HepG2 (cell line): ENCODE measurements around the gene LTB4R2. TPM values are rescaled to one million over a fixed set of nuclear protein-coding genes. Genes with fewer than 3 reads are reported as not detected.
A peak's percentile ranks its signal among the peaks of the same experiment; 100 is the strongest.

Source experiments
- BHLHE40 ChIP-seq: IDR thresholded peaks from 2 replicates; pipeline ENCODE4 v1.6.1; 2011; ENCODE audit warnings: low read length, improper control_type of control experiment
- CBX5 ChIP-seq: sonication (generic); formaldehyde crosslinking; IDR thresholded peaks from 2 replicates; pipeline ENCODE4 v1.4.0; 2020; ENCODE audit warnings: missing genetic modification reagents, borderline replicate concordance
- CCAR2 ChIP-seq: fragments of 200-400 bp; formaldehyde crosslinking; optimal IDR thresholded peaks from 2 replicates; pipeline ENCODE3; 2018; ENCODE audit warnings: low read depth, mild to moderate bottlenecking, low read length, moderate library complexity
- CEBPB ChIP-seq: IDR thresholded peaks from 2 replicates; pipeline ENCODE4 v1.6.1; 2011; ENCODE audit warnings: low read depth, low read length, improper control_type of control experiment, borderline replicate concordance
- DMAP1 ChIP-seq: IDR thresholded peaks from 2 replicates; pipeline ENCODE4 v1.6.1; 2016
- EHMT2 ChIP-seq: fragments of 200-600 bp; sonication (generic); IDR thresholded peaks from 2 replicates; pipeline ENCODE4 v1.7.0; 2017; ENCODE audit warnings: antibody characterized with exemption, low read depth, low read length, borderline replicate concordance
- MBD4 ChIP-seq: IDR thresholded peaks from 2 replicates; pipeline ENCODE4 v1.6.1; 2012; ENCODE audit warnings: low read length, inconsistent platforms, borderline replicate concordance
- NONO ChIP-seq, 2 experiments: fragments of 450-650 bp in 1 of 2; sonication (generic) in 1 of 2; formaldehyde crosslinking in 1 of 2; IDR thresholded peaks in 1 of 2; conservative IDR thresholded peaks in 1 of 2; 2 replicates each; pipeline versions ENCODE4 v1.6.1 to v1.8.0; 2017 to 2022; ENCODE audit warnings: mild to moderate bottlenecking in 1 of 2, missing genetic modification reagents in 1 of 2, moderate library complexity in 1 of 2
- PHF20 ChIP-seq: sonication (generic); formaldehyde crosslinking; IDR thresholded peaks from 2 replicates; pipeline ENCODE4 v1.5.0; 2020; ENCODE audit warnings: mild to moderate bottlenecking, missing genetic modification reagents
- POLR2A ChIP-seq, 2 experiments: IDR thresholded peaks; 2 replicates each; pipeline ENCODE4 v1.6.1; 2011; ENCODE audit warnings: low read depth in 2 of 2, low read length in 2 of 2, mild to moderate bottlenecking in 1 of 2, moderate library complexity in 1 of 2; ENCODE audit not compliant: insufficient read depth in 1 of 2
- RBAK ChIP-seq: sonication (generic); formaldehyde crosslinking; IDR thresholded peaks from 2 replicates; pipeline ENCODE4 v1.5.1; 2020; ENCODE audit warnings: mild to moderate bottlenecking, missing genetic modification reagents
- RELA ChIP-seq: sonication (generic); formaldehyde crosslinking; IDR thresholded peaks from 2 replicates; pipeline ENCODE4 v1.4.0; 2020; ENCODE audit warnings: missing genetic modification reagents
- RORA ChIP-seq: sonication (generic); formaldehyde crosslinking; IDR thresholded peaks from 2 replicates; pipeline ENCODE4 v1.5.0; 2020; ENCODE audit warnings: mild to moderate bottlenecking, missing genetic modification reagents, moderate library complexity
- TAF15 ChIP-seq: fragments of 200-400 bp; formaldehyde crosslinking; IDR thresholded peaks from one replicate; pipeline ENCODE4 v1.6.1; 2018; ENCODE audit warnings: mild to moderate bottlenecking, low read depth, low read length; ENCODE audit not compliant: poor library complexity, severe bottlenecking
- USF2 ChIP-seq, 2 experiments: sonication (generic) in 1 of 2; formaldehyde crosslinking in 1 of 2; IDR thresholded peaks; 2 replicates each; pipeline versions ENCODE4 v1.5.1 to v1.6.1; 2011 to 2020; ENCODE audit warnings: borderline replicate concordance in 1 of 2, low read depth in 1 of 2, low read length in 1 of 2, mild to moderate bottlenecking in 1 of 2, missing genetic modification reagents in 1 of 2, moderate library complexity in 1 of 2
- WIZ ChIP-seq: sonication (generic); formaldehyde crosslinking; IDR thresholded peaks from 2 replicates; pipeline ENCODE4 v1.5.1; 2020; ENCODE audit warnings: mild to moderate bottlenecking, missing genetic modification reagents
- ZFP82 ChIP-seq: sonication (generic); formaldehyde crosslinking; IDR thresholded peaks from 2 replicates; pipeline ENCODE4 v1.5.1; 2020; ENCODE audit warnings: mild to moderate bottlenecking, missing genetic modification reagents, borderline replicate concordance
- ZNF230 ChIP-seq: sonication (generic); formaldehyde crosslinking; IDR thresholded peaks from 2 replicates; pipeline ENCODE4 v1.4.0; 2020; ENCODE audit warnings: mild to moderate bottlenecking, missing genetic modification reagents
- ZNF296 ChIP-seq: sonication (generic); formaldehyde crosslinking; conservative IDR thresholded peaks from 2 replicates; pipeline ENCODE4 v1.5.0; 2020; ENCODE audit warnings: mild to moderate bottlenecking, missing genetic modification reagents
- ZNF468 ChIP-seq: sonication (generic); formaldehyde crosslinking; IDR thresholded peaks from 2 replicates; pipeline ENCODE4 v1.8.0; 2022; ENCODE audit warnings: mild to moderate bottlenecking, moderate library complexity, missing genetic modification reagents
- ZNF484 ChIP-seq: sonication (generic); formaldehyde crosslinking; IDR thresholded peaks from 2 replicates; pipeline ENCODE4 v1.5.1; 2020; ENCODE audit warnings: mild to moderate bottlenecking, low read depth, missing genetic modification reagents, borderline replicate concordance
- ZNF543 ChIP-seq: sonication (generic); formaldehyde crosslinking; IDR thresholded peaks from 2 replicates; pipeline ENCODE4 v1.4.0; 2020; ENCODE audit warnings: mild to moderate bottlenecking, missing genetic modification reagents
- ZNF549 ChIP-seq: sonication (generic); formaldehyde crosslinking; IDR thresholded peaks from 2 replicates; pipeline ENCODE4 v1.5.0; 2020; ENCODE audit warnings: missing genetic modification reagents
- ZNF557 ChIP-seq: sonication (generic); formaldehyde crosslinking; IDR thresholded peaks from 2 replicates; pipeline ENCODE4 v1.4.0; 2020; ENCODE audit warnings: missing genetic modification reagents
- ZNF563 ChIP-seq: sonication (generic); formaldehyde crosslinking; IDR thresholded peaks from 2 replicates; pipeline ENCODE4 v1.8.0; 2022; ENCODE audit warnings: mild to moderate bottlenecking, moderate library complexity, missing genetic modification reagents
- ZNF614 ChIP-seq: IDR thresholded peaks from 2 replicates; pipeline ENCODE4 v1.6.1; 2018; ENCODE audit warnings: missing biosample characterization, missing genetic modification reagents, inconsistent platforms, borderline replicate concordance
- ZNF644 ChIP-seq: IDR thresholded peaks from 2 replicates; pipeline ENCODE4 v1.6.1; 2016; ENCODE audit warnings: low read depth
- ZNF674 ChIP-seq: sonication (generic); formaldehyde crosslinking; IDR thresholded peaks from 2 replicates; pipeline ENCODE4 v1.5.0; 2020; ENCODE audit warnings: low read depth, mild to moderate bottlenecking, missing genetic modification reagents
- ZNF747 ChIP-seq: sonication (generic); formaldehyde crosslinking; IDR thresholded peaks from 2 replicates; pipeline ENCODE4 v1.8.1; 2023; ENCODE audit warnings: missing genetic modification reagents, mild to moderate bottlenecking, borderline replicate concordance
- polyA plus RNA-seq, 8 experiments: library from polyadenylated mRNA; depleted of rRNA in 3 of 8; stranded (reverse) in 7 of 8; unstranded in 1 of 8; fragments of >200 nt; fragmentation: Illumina TruSeq in 4 of 8; extraction: Trizol in 4 of 8; gene quantifications; 2 replicates each; pipeline versions ENCODE4 v1.2.1 to v1.2.3, GENCODE V29; 2011 to 2016; ENCODE audit warnings: low read depth in 4 of 8, missing spikeins in 1 of 8, mixed read lengths in 1 of 8; ENCODE audit not compliant: insufficient read depth in 1 of 8
- total RNA-seq, 5 experiments: library from RNA; depleted of rRNA; stranded (reverse); fragments of >200 nt; fragmentation: Illumina TruSeq; extraction: Trizol; gene quantifications; 2 replicates each; pipeline ENCODE4 v1.2.3, GENCODE V29; 2016; ENCODE audit warnings: low read depth in 1 of 5

The LTB4R2 gene
- total and polyA plus RNA-seq, 2 of the 13 experiments (the other 11 are each of a cell fraction or from before 2014, with no cell fraction given) = 3.9 to 6.9 TPM

DNA sequence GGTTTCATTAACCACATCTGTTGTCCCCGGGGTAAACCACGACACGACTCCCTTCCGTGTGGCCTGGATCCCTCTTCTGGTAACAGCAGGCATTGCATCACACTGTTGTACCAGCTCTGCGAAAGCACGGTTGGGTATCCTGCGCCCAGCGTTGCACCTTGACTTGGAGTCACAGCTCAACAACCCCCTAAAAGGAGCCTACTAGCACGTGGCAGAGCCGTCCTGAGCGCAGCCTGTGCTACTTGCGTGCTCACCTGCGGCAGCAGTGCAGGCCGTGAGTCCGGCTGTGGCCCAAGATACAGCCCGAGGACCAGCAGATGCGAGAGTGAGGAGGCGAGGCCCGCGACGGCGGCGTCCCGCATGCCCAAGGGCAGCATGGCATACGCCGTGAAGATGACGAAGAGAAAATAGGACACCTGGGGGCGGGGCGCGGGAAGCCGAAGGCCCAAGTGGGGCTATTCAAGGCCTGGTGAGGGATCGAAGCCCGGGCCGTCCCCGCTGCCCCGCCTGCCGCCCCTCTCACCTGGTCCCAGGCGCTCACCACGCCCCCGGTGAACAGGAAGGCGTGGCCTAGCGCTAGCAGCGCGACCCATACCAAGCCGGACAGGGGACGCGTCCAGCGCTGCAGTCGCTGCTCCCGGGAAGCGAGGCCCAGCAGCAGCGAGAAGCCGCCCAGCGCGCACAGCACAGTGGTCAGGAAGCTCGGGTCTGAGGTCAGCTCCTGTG is 22.5 kb downstream of the LTB4R2 start (continued):
- TF ChIP-seq ZNF484 (CRISPR knock-in tag) (peak; percentile 81; the same call in 1 of the 2 replicates), EHMT2 (no peak), WIZ (CRISPR knock-in tag) (peak; percentile 90), ZNF543 (CRISPR knock-in tag) (peak; percentile 98), RORA (CRISPR knock-in tag) (no peak), ZNF747 (CRISPR knock-in tag) (peak; percentile 94), ZNF563 (CRISPR knock-in tag) (peak; percentile 96), ZNF230 (CRISPR knock-in tag) (peak; percentile 98), DMAP1 (peak; percentile 81), CCAR2 (no peak), CBX5 (CRISPR knock-in tag) (peak; percentile 85), PHF20 (CRISPR knock-in tag) (peak; percentile 60; the same call in 1 of the 2 replicates), ZNF674 (CRISPR knock-in tag) (peak; percentile 91; the same call in 1 of the 2 replicates), RBAK (CRISPR knock-in tag) (peak; percentile 80; the same call in 1 of the 2 replicates), ZNF296 (CRISPR knock-in tag) (peak; percentile 18; the same call in 1 of the 2 replicates), TAF15 (peak; percentile 62), NONO (IDR thresholded peaks at IDR 0.05) (no peak), NONO (CRISPR knock-in tag; conservative IDR thresholded peaks at IDR 0.05) (peak; percentile 93), RELA (CRISPR knock-in tag) (peak; percentile 26; the same call in 1 of the 2 replicates), POLR2A (IDR thresholded peaks at IDR 0.05; ENCODE audit: insufficient read depth in 1 of 2, low read depth in 2 of 2, low read length in 2 of 2) (no peak), USF2 (IDR thresholded peaks at IDR 0.05; ENCODE audit: low read depth, low read length) (no peak), USF2 (CRISPR knock-in tag; IDR thresholded peaks at IDR 0.05; ENCODE audit: borderline replicate concordance) (no peak), ZNF644 (CRISPR knock-in tag) (peak; percentile 29; the same call in 1 of the 2 replicates), CEBPB (peak; percentile 99), ZNF614 (CRISPR knock-in tag) (peak; percentile 52; the same call in 1 of the 2 replicates), ZNF557 (CRISPR knock-in tag) (0 out of 2 replicates have a peak, but pooled peaks have one; percentile 32), MBD4 (no peak), ZNF549 (CRISPR knock-in tag) (no peak), BHLHE40 (no peak), ZFP82 (CRISPR knock-in tag) (0 out of 2 replicates have a peak, but pooled peaks have one; percentile 66), ZNF468 (CRISPR knock-in tag) (no peak)
